Brain pericyte (primary cell): Measurements from ENCODE around the gene PROS1.
"Not testable (repeated sequence)": the region's sequence is repeated elsewhere in the genome, so short reads cannot be mapped to it uniquely, and the experiment has no call there.

Source experiments
- DNase-seq: peaks from one replicate; pipeline ENCODE4 v3.0.0-alpha.2; 2012; ENCODE audit warnings: low read depth, low spot score

PROS1 gene

GRCh38 chr3:93969997-93970396 is 3.7 kb downstream of the PROS1 start:
- DNase-seq, result no peak

GRCh38 chr3:93969443-93969842 is 4.3 kb downstream of the PROS1 start:
- DNase-seq, result no peak

GRCh38 chr3:93965106-93965505 is 8.6 kb downstream of the PROS1 start:
- DNase-seq, result not testable (repeated sequence)

GRCh38 chr3:93962798-93963197 is 10.9 kb downstream of the PROS1 start:
- no peak for DNase-seq

GRCh38 chr3:93961489-93961888 is 12.2 kb downstream of the PROS1 start:
- no peak for DNase-seq

- no peak for DNase-seq
Observed at GRCh38 chr3:93961026-93961425, 12.7 kb downstream of the PROS1 start.

- DNase-seq, result not testable (repeated sequence)
Observed at GRCh38 chr3:93949958-93950357, 23.7 kb downstream of the PROS1 start.

GRCh38 chr3:93937485-93937884 is 36.2 kb downstream of the PROS1 start:
- not testable (repeated sequence) for DNase-seq

- no peak for DNase-seq
Observed at GRCh38 chr3:93936549-93936948, 37.1 kb downstream of the PROS1 start.

- no peak for DNase-seq
Observed at GRCh38 chr3:93934366-93935046, 39.2 kb downstream of the PROS1 start.

GRCh38 chr3:93931597-93932229 is 42.0 kb downstream of the PROS1 start:
- DNase-seq, result no peak

- DNase-seq, result no peak
Observed at GRCh38 chr3:93930041-93930440, 43.7 kb downstream of the PROS1 start.

GRCh38 chr3:93926789-93927188 is 46.9 kb downstream of the PROS1 start:
- DNase-seq, result no peak

- DNase-seq, result no peak
Observed at GRCh38 chr3:93924491-93924890, 49.2 kb downstream of the PROS1 start.

GRCh38 chr3:93923006-93923405 is 50.7 kb downstream of the PROS1 start:
- DNase-seq, result no peak

GRCh38 chr3:93917546-93918029 is 56.1 kb downstream of the PROS1 start:
- DNase-seq, result not testable (repeated sequence)

GRCh38 chr3:93913623-93914022 is 60.1 kb downstream of the PROS1 start:
- DNase-seq, result not testable (repeated sequence)

- no peak for DNase-seq
Observed at GRCh38 chr3:93911206-93911605, 62.5 kb downstream of the PROS1 start.

GRCh38 chr3:93910097-93910496 is 63.6 kb downstream of the PROS1 start:
- DNase-seq, result no peak

- no peak for DNase-seq
Observed at GRCh38 chr3:93907132-93907531, 66.6 kb downstream of the PROS1 start.

- no peak for DNase-seq
Observed at GRCh38 chr3:93906245-93906644, 67.5 kb downstream of the PROS1 start.

- no peak for DNase-seq
Observed at GRCh38 chr3:93904568-93904967, 69.1 kb downstream of the PROS1 start.
